GM18517 (cell line): ENCODE measurements around the gene TM4SF1.
A peak's percentile ranks its signal among the peaks of the same experiment; 100 is the strongest.

Experiments used
- ATAC-seq: cut with Tn5 transposase; IDR thresholded peaks from one replicate; pipeline ENCODE4 v1.9.1; 2021; ENCODE audit warnings: mild to moderate bottlenecking, moderate library complexity; ENCODE audit not compliant: unreplicated experiment

Gene TM4SF1

DNA sequence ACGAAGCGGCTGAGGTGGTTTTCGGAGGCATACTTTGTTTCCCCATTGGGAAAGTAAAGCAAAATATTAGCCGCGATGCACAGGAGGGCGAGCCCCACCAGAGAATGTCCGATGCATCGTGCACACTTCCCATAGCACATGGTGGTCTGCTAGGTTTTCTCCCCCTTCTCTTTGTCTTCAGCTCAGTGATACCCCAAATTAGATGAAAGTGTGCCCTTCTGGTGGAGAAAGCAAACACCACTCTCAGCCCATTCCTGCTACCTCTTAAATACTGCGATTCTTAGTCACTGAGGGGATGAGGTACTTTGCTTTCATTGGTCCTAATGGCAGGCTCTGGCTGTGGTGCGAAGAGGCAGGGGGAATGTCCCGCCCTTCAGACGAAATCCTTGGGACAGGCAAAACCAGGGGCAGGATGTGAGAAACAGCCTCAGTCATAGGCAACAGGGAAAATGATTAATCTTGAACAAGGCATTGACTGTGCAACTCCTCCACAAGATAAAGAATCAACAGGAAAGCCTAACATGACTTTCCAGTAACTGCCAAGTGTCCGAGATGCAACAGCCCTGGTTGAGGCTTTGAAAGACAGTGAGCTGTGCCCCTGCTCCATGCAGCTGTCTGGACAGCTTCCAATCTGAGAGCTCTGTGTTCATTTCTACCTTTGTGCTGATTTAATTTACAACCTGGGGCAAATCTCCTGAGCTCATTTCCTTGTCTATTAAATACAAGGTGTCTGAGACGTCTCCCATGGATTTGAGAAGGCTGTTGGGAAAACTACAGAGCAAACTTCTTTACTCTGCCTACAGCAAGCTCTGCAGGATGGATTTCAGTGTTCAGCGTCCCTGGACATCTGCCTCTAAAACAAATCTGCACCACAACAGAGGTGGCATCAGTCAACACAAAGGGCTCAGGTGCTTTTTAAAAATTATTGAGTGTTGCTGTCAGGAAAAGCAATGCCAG lies at the start of gene TM4SF1:
TSS of gene TM4SF1 (minus strand) at position 242 of the 957 bp plus-strand sequence. CDS start at position 140, 102 bp downstream.
- ATAC-seq: no peak

DNA sequence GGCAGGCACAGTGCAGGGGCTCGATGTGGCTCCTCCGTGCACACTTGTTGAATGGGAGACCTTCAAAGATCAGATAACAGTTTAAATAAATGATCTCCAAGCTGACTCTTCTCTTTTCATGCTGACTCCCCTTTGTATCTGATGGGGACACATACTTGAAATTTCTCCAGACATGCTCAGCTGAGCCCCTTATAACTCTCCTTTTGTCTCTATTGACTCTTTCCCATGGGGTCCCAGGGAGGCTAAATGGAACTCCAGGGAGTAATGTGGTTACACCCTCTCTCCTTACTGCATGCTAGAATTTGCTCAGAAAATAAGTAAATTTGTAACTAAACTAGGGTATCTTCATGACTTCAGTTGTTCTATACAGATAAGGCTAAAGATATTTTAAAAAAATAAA lies 48.9 kb upstream of the TM4SF1 start:
- ATAC-seq: no peak

DNA sequence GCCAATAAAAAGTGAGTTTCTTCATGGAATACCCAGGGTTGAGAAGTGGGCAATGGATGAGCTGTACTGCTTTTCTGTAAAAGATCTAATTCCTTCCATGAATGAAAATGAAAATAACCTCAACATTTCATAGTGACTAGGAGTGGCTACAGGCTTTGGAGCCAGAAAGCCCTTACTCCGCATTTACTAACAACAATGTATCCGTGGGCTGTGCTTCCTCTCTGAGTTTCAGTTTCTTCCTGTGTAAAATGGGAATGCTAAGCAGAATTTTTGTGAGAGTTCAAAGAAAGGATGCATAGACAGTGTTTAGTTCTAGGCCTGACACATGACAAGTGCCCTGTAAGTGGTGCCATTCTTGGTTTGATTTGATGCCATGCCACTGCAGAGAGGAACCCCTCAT lies 47.5 kb upstream of the TM4SF1 start:
- ATAC-seq: no peak

- no peak for ATAC-seq
Observed at GRCh38 chr3:149421764-149422163, 44.3 kb upstream of the TM4SF1 start.

GRCh38 chr3:149419816-149420215 lies 42.4 kb upstream of the TM4SF1 start:
- no peak for ATAC-seq

DNA sequence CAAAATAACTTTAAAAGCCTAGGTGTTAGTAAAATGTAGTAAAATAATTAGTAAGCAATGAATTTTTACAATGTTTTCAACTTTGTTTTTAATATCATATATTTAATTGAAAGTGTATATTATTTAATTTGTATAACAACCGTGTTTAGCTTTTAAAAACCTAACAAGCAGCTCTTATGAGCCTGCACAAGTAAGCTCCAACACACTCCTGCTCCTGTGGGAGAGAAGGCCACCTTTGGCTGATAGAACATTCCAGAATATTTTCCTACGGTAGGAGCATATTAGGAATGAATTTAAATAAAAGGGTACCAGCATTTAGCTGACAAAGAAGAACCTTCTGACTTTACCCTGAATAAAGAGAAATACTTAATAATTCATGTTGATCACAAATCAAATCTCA lies 40.3 kb upstream of the TM4SF1 start:
- ATAC-seq: no peak

GRCh38 chr3:149417174-149417573 lies 39.7 kb upstream of the TM4SF1 start:
- ATAC-seq: peak; percentile 98

DNA sequence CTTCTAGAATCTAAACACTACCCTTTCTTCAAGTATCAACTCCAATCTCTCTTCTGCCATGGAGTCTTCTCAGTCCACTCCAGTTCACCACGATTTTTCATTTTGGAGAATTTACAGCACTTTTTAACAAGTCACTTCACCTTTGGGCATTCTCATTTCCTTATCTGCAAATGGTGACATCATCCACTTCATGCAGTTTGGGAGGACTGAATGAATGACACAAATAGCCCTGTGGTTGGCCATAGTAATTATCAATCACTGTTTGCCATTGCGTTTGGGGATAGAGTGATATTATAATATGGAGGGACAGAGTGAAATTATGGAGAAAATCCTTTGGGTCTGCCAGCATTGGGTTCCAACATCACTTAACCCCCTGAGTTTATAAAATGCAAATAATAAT lies 38.0 kb upstream of the TM4SF1 start:
- ATAC-seq: no peak

- ATAC-seq: no peak
Observed at GRCh38 chr3:149414557-149415231, 37.2 kb upstream of the TM4SF1 start.

DNA sequence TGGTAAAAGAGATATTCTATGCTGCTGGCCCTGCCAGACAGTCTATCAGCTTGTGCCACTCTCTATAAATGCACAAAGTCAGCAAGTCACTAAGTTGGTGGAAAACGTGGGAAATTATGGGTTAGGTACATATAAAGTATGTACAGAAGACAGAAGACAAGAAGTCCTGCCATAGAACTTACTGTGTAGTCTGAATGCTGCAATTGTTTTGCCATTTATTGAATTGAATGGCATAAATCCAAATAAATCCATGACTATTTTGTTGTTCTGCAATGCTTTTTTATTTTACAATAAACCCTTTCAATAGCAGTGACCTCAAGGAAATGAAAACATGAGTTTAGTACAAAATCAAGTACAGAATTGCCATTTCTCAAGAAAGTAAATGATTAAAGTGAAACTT lies 34.1 kb upstream of the TM4SF1 start:
- no peak for ATAC-seq

- ATAC-seq: no peak
Observed at GRCh38 chr3:149409351-149409750, 31.9 kb upstream of the TM4SF1 start.

DNA sequence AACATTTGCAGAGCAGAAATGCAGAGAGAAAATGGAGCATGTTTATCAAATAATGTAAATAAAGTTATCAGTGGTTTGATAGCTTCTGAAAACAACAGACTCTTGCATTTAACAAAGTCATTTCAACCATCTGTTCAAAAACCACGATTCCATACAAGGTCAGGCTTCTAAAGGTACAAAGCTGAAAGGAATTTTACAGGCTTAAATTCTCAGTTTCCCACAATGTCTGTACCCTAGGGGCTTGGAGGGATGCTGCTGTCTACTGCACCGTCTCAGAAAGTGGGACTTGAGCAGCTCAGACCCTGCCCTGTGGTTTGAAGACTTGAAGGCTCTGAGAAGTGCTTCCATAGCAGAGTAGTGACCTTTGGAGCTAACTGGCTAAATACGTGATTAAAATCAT lies 30.4 kb upstream of the TM4SF1 start:
- ATAC-seq: no peak

GRCh38 chr3:149406244-149406752 lies 28.8 kb upstream of the TM4SF1 start:
- ATAC-seq: no peak

DNA sequence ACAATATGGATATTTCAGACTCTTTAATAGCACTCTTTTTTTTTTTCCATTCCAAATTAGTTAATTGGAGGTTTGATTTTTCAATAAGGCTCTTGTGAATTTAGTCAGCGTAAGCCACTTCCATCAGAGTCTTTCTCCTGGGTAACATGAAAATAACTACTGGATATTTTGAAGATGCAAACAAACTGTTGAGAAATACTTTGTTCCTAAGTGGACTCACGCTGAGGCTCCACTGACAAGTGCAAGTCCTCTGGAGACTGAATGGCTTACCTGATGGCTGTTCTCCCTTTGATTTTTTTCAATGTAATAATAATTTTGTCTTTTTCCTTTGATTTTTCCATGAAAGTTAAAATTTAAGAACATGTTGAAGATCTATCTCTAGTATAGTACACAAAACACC lies 26.0 kb upstream of the TM4SF1 start:
- no peak for ATAC-seq

GRCh38 chr3:149402481-149402880 lies 25.0 kb upstream of the TM4SF1 start:
- no peak for ATAC-seq

DNA sequence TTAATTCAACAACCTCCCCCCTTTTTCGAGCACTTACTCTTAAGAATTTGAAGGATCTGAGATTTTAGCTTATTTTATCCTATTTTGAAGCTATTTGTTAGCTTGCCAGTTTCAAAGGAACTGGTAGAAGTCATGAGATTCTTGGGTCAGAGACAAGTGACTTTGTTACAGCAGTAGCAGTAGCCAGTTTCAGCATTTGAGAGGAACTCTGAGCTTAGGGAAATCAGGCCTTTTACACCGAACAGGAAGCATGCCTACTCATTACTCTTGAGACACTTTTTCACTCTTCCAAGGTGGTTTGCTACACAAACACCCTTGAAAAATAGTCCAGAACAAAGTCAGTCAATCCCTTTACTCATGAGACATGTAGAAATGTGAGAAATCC lies 24.5 kb upstream of the TM4SF1 start:
- no peak for ATAC-seq

GRCh38 chr3:149401212-149401925 lies 23.9 kb upstream of the TM4SF1 start:
- ATAC-seq: no peak

- no peak for ATAC-seq
Observed at GRCh38 chr3:149400645-149401044, 23.2 kb upstream of the TM4SF1 start.

GRCh38 chr3:149398296-149398695 lies 20.8 kb upstream of the TM4SF1 start:
- ATAC-seq: no peak

DNA sequence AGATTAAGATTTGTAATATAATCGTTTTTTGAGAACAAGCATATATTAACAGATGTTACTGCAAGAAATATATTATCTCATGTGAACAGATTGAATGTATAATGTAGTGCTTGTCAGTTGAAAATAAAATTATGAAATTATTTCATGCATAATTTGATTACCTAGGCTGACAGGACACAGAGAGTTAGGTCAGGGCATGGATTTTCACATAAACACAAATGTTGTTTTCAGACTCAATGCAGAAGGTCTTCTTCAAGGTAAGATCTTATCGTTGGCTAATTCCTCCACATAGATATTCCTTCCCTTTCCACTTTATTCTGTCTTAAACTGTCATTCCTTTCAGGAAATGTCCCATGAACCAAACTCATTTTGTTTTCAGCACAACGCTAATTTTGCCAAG lies 20.1 kb upstream of the TM4SF1 start:
- no peak for ATAC-seq

GRCh38 chr3:149396476-149396875 lies 19.0 kb upstream of the TM4SF1 start:
- ATAC-seq: no peak
